A549 (cell line): ENCODE results near the gene POR. TPM values are rescaled to one million over a fixed set of nuclear protein-coding genes. Genes with fewer than 3 reads are reported as not detected.
A peak's percentile ranks its signal among the peaks of the same experiment; 100 is the strongest.

ENCODE experiments used
- ATAC-seq, 2 experiments: fragments of 200-7000 bp in 1 of 2; fragments of >200 bp in 1 of 2; cut with Nextera tagmentation in 1 of 2; cut with Tn5 transposase in 1 of 2; 3 replicates each; pipeline versions ENCODE4 v1.8.0 to v1.9.1; 2018 to 2020; ENCODE audit warnings: mild to moderate bottlenecking in 1 of 2, moderate library complexity in 1 of 2
- CTCF ChIA-PET: fragments of 300-600 bp; sonication (Branson Sonifier 250); formaldehyde crosslinking; extraction: SDS; loops from one replicate; lab custom pipeline; 2021; ENCODE audit warnings: antibody characterized with exemption, inconsistent platforms; lab: Yijun Ruan, JAX
- POLR2A ChIA-PET: fragments of 350-600 bp; formaldehyde crosslinking; extraction: SDS; loops from one replicate; lab custom pipeline; 2021; ENCODE audit warnings: antibody characterized with exemption, inconsistent platforms; lab: Yijun Ruan, JAX
- DNase-seq, 2 experiments: peaks; one replicate each; pipeline versions ENCODE4 v3.0.0 to v3.0.0-alpha.2; 2011 to 2016; ENCODE audit warnings: low read depth in 1 of 2, low spot score in 1 of 2
- FAIRE-seq: peaks from 2 replicates; lab custom pipeline; 2011; peaks lifted over from hg19 to GRCh38; lab: Jason Lieb, UNC
- H3K27ac ChIP-seq, 2 experiments: fragments of >200 bp; sonication (Bioruptor Twin); formaldehyde crosslinking; 3 replicates each; pipeline ENCODE4 v1.5.1; 2016 to 2017
- H3K4me1 ChIP-seq: fragments of >200 bp; sonication (Bioruptor Twin); formaldehyde crosslinking; 3 replicates; pipeline ENCODE4 v1.6.1; 2016
- H3K4me2 ChIP-seq: fragments of >200 bp; sonication (Bioruptor Twin); formaldehyde crosslinking; 3 replicates; pipeline ENCODE4 v1.6.1; 2016
- H3K4me3 ChIP-seq: fragments of >200 bp; sonication (Bioruptor Twin); formaldehyde crosslinking; 3 replicates; pipeline ENCODE4 v1.5.1; 2016
- H3K9me3 ChIP-seq: fragments of >200 bp; sonication (Bioruptor Twin); formaldehyde crosslinking; 3 replicates; pipeline ENCODE4 v1.6.1; 2016
- ATOH8 ChIP-seq: fragments of 250-450 bp; sonication (Bioruptor Pico); IDR thresholded peaks from 2 replicates; pipeline ENCODE4 v1.5.0; 2020; ENCODE audit warnings: low read depth, mild to moderate bottlenecking, moderate library complexity
- CBX2 ChIP-seq: fragments of 200-600 bp; sonication (generic); IDR thresholded peaks from 2 replicates; pipeline ENCODE4 v1.6.1; 2016; ENCODE audit warnings: low read depth, mild to moderate bottlenecking, borderline replicate concordance
- CBX8 ChIP-seq: fragments of 200-600 bp; sonication (generic); IDR thresholded peaks from 2 replicates; pipeline ENCODE4 v1.6.1; 2016
- CHD2 ChIP-seq: fragments of 150-350 bp; IDR thresholded peaks from 2 replicates; pipeline ENCODE4 v1.6.1; 2014; ENCODE audit warnings: low read length; ENCODE audit not compliant: partially characterized antibody
- EP300 ChIP-seq, 2 experiments: fragments of >200 bp; sonication (Bioruptor Twin); formaldehyde crosslinking; IDR thresholded peaks; 2 replicates in 1 of 2; 3 replicates in 1 of 2; pipeline ENCODE4 v1.6.1; 2016 to 2017
- FOSL2 ChIP-seq, 2 experiments: fragments of 450-650 bp in 1 of 2; fragments of >200 bp in 1 of 2; sonication (Bioruptor Twin) in 1 of 2; formaldehyde crosslinking; IDR thresholded peaks; 2 replicates each; pipeline versions ENCODE4 v1.5.0 to v1.6.1; 2016 to 2020; ENCODE audit warnings: mild to moderate bottlenecking in 1 of 2, moderate library complexity in 1 of 2
- HEYL ChIP-seq: fragments of 250-450 bp; sonication (Bioruptor Pico); IDR thresholded peaks from 2 replicates; pipeline ENCODE4 v1.8.0; 2021; ENCODE audit warnings: mild to moderate bottlenecking, moderate library complexity
- HOXA7 ChIP-seq: fragments of 250-450 bp; sonication (Bioruptor Pico); IDR thresholded peaks from 2 replicates; pipeline ENCODE4 v1.5.0; 2020; ENCODE audit warnings: mild to moderate bottlenecking, moderate library complexity
- HOXB5 ChIP-seq: fragments of 250-450 bp; sonication (Bioruptor Pico); IDR thresholded peaks from 2 replicates; pipeline ENCODE4 v1.5.0; 2020; ENCODE audit warnings: mild to moderate bottlenecking, moderate library complexity
- JUN ChIP-seq, 2 experiments: fragments of >200 bp; sonication (Bioruptor Twin); formaldehyde crosslinking; IDR thresholded peaks; 2 replicates in 1 of 2; 3 replicates in 1 of 2; pipeline ENCODE4 v1.6.1; 2016 to 2017
- JUNB ChIP-seq: fragments of >200 bp; sonication (Bioruptor Twin); formaldehyde crosslinking; IDR thresholded peaks from 2 replicates; pipeline ENCODE4 v1.6.1; 2016
- KDM1A ChIP-seq: fragments of 200-600 bp; sonication (generic); IDR thresholded peaks from 2 replicates; pipeline ENCODE4 v1.6.1; 2016; ENCODE audit warnings: low read depth, mild to moderate bottlenecking
- MAFK ChIP-seq: fragments of 450-650 bp; IDR thresholded peaks from 2 replicates; pipeline ENCODE4 v1.6.1; 2014; ENCODE audit not compliant: partially characterized antibody
- MAX ChIP-seq: IDR thresholded peaks from 2 replicates; pipeline ENCODE4 v1.6.1; 2012
- MAZ ChIP-seq: fragments of 150-350 bp; IDR thresholded peaks from 2 replicates; pipeline ENCODE4 v1.6.1; 2014; ENCODE audit warnings: antibody characterized with exemption, low read depth, low read length, borderline replicate concordance
- MYC ChIP-seq: IDR thresholded peaks from 2 replicates; pipeline ENCODE4 v1.6.1; 2012; ENCODE audit warnings: mild to moderate bottlenecking, inconsistent platforms, low read length, improper control_type of control experiment, borderline replicate concordance
- NPAS2 ChIP-seq: fragments of 250-450 bp; sonication (Bioruptor Pico); IDR thresholded peaks from 2 replicates; pipeline ENCODE4 v1.8.0; 2022; ENCODE audit warnings: mild to moderate bottlenecking, moderate library complexity, borderline replicate concordance
- POLR2AphosphoS2 ChIP-seq: conservative IDR thresholded peaks from 2 replicates; pipeline ENCODE4 v1.6.1; 2012; ENCODE audit warnings: low read length, improper control_type of control experiment, inconsistent platforms
- RNF2 ChIP-seq: fragments of 200-600 bp; sonication (generic); IDR thresholded peaks from 2 replicates; pipeline ENCODE4 v1.6.1; 2016; ENCODE audit warnings: low read depth, mild to moderate bottlenecking, antibody characterized with exemption, moderate library complexity, borderline replicate concordance
- SMC3 ChIP-seq: fragments of >200 bp; sonication (Bioruptor Twin); formaldehyde crosslinking; IDR thresholded peaks from 3 replicates; pipeline ENCODE4 v1.6.1; 2018; ENCODE audit warnings: inconsistent platforms
- TFCP2L1 ChIP-seq: fragments of 250-450 bp; sonication (Bioruptor Pico); IDR thresholded peaks from 2 replicates; pipeline ENCODE4 v1.5.0; 2021; ENCODE audit warnings: mild to moderate bottlenecking
- ZSCAN20 ChIP-seq: fragments of 250-450 bp; sonication (Bioruptor Pico); IDR thresholded peaks from 2 replicates; pipeline ENCODE4 v1.8.0; 2022; ENCODE audit warnings: mild to moderate bottlenecking, moderate library complexity
- WGBS: methylation state at CpG from one replicate; pipeline ENCODE4 v1.1.6; 2017; ENCODE audit errors: missing lambda C conversion rate; 5-methylcytosine and 5-hydroxymethylcytosine counted together
- polyA plus RNA-seq, 4 experiments: library from polyadenylated mRNA; depleted of rRNA in 3 of 4; stranded (reverse); fragments of >200 nt; fragmentation: RNase III in 1 of 4; extraction: RNeasy Plus Mini Kit Qiagen cat#74134 plus additional on column Dnase treatment in 1 of 4; gene quantifications; 2 replicates in 3 of 4; 3 replicates in 1 of 4; pipeline ENCODE4 v1.2.3, GENCODE V29; 2011 to 2017
- TF ChIP-seq, protein P1 (sequence below): fragments of >200 bp; sonication (Bioruptor Twin); formaldehyde crosslinking; IDR thresholded peaks from 3 replicates; pipeline ENCODE4 v1.5.1; 2016
- TF ChIP-seq, protein P2 (sequence below): fragments of >200 bp; sonication (Bioruptor Twin); formaldehyde crosslinking; IDR thresholded peaks from 3 replicates; pipeline ENCODE4 v1.6.1; 2016

POR gene
- polyA plus RNA-seq, 2 of the 4 experiments (the other 2 are of a cell fraction) = 71.1 to 109 TPM

DNA sequence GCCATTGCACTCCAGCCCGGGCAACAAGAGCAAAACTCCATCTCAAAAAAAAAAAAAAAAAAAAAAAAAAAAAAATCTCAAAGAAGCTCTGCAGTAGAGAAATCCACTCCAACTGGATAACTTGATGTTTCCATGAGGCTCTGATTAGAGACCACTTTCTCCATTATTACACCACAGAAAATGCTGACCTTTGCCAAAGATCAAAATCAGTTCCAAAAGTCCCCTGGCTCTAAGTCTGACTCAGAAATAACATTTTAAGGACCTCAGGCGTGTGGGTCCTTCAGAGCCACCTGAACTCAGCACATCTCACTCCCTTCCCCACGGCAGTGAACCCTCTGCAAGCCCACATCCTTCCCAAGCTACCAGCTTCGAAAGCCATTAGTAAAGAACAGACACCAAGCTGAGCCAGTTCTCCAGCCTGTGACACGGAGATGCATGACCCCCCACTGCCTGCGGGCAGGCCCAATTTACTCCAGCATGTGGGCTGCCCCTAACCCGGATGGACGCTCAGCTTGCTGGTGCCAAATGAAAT is 93.3 kb downstream of the POR start:
- Histone ChIP-seq H3K4me1 (no peaks in the 10 kb centered on the region), H3K9me3 (no peaks in the 10 kb centered on the region), H3K27ac (no peak overlapping the region), H3K4me3 (no peak overlapping the region), H3K4me2 (no peak overlapping the region)
- no peak for DNase-seq
- ChIA-PET POLR2A (no interaction called here), CTCF (interaction anchor here (0.6 to 4.1 kb wide), 4 partner anchors 12 to 1388 kb away, joined by 3 to 23 read pairs (median 4); no protein-coding TSS in a partner anchor)
- no peak for ATAC-seq
- WGBS = 76% methylated on average over 8 of the region's 8 CpGs
- TF ChIP-seq MAFK (peak; percentile 5), JUN (IDR thresholded peaks at IDR 0.05) (no peak)
- TF ChIP-seq, all 56 proteins: peak for 1
- no peak for FAIRE-seq

DNA sequence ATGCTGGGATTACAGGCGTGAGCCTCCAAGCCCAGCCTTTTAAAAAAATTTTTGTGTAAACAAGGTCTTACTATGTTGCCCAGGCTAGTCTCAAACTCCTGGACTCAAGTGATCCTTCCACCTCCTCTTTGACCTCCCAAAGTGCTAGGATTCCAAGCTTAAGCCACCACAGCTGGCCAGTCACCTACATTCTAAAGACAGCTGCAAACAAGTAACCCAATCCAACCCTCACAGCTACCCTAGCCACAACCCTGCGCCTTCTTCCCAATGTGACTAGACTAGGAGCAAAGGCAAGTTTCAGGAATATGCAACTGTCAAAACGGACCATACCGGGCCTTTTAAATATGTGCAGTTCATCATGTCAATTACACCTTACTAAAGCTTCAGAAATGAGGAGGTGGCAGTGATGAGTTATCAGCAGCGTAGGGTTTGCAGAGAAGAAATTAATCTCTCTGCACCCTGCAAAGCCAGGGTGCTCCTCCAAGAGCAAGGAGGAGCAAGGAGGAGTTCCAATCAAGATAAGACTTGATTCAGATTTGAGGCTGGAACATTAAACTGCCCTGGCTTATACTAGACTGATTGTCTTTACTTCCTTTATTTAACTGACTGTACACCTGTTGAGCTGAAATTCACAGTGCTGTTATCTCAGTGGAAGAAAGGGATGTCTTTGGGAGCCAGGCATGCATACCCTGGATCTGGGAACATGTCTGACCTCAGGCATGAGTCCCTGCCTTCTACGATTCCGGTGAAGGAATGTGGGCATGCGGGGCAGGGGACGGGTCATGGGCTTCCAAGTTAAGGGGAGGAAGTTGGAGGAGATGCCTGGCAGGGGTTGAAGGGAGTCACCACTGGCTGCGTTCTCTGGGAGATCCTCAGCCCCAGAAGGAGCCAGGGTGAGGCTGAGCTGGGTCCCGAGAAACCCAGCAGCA is 95.0 kb downstream of the POR start:
- ChIA-PET POLR2A (no interaction called here), CTCF (interaction anchor here (1.3 to 4.1 kb wide), 3 partner anchors 9 to 143 kb away, joined by 3 to 23 read pairs (median 3); no protein-coding TSS in a partner anchor)
- no peak for TF ChIP-seq CBX2
- TF ChIP-seq HEYL (CRISPR knock-in tag) = no peak
- no peak for TF ChIP-seq HOXA7 (CRISPR knock-in tag)
- TF ChIP-seq, protein P1, sequence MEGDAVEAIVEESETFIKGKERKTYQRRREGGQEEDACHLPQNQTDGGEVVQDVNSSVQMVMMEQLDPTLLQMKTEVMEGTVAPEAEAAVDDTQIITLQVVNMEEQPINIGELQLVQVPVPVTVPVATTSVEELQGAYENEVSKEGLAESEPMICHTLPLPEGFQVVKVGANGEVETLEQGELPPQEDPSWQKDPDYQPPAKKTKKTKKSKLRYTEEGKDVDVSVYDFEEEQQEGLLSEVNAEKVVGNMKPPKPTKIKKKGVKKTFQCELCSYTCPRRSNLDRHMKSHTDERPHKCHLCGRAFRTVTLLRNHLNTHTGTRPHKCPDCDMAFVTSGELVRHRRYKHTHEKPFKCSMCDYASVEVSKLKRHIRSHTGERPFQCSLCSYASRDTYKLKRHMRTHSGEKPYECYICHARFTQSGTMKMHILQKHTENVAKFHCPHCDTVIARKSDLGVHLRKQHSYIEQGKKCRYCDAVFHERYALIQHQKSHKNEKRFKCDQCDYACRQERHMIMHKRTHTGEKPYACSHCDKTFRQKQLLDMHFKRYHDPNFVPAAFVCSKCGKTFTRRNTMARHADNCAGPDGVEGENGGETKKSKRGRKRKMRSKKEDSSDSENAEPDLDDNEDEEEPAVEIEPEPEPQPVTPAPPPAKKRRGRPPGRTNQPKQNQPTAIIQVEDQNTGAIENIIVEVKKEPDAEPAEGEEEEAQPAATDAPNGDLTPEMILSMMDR = no peak
- TF ChIP-seq ZSCAN20 (CRISPR knock-in tag) = no peak
- TF ChIP-seq, protein P2, sequence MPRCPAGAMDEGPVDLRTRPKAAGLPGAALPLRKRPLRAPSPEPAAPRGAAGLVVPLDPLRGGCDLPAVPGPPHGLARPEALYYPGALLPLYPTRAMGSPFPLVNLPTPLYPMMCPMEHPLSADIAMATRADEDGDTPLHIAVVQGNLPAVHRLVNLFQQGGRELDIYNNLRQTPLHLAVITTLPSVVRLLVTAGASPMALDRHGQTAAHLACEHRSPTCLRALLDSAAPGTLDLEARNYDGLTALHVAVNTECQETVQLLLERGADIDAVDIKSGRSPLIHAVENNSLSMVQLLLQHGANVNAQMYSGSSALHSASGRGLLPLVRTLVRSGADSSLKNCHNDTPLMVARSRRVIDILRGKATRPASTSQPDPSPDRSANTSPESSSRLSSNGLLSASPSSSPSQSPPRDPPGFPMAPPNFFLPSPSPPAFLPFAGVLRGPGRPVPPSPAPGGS = no peak
- TF ChIP-seq CHD2 = no peak
- no peak for TF ChIP-seq FOSL2 (IDR thresholded peaks at IDR 0.05)
- TF ChIP-seq FOSL2 (CRISPR knock-in tag; IDR thresholded peaks at IDR 0.05) = no peak
- TF ChIP-seq ATOH8 (CRISPR knock-in tag) = no peak
- no peak for TF ChIP-seq NPAS2 (CRISPR knock-in tag)
- no peak for TF ChIP-seq MYC
- ATAC-seq = no peak
- Histone ChIP-seq H3K9me3 (no peaks in the 10 kb centered on the region), H3K27ac (no peak overlapping the region), H3K4me2 (no peak overlapping the region), H3K4me3 (no peak overlapping the region), H3K4me1 (no peaks in the 10 kb centered on the region)
- no peak for DNase-seq
- no peak for FAIRE-seq
- 92% methylated on average over 11 of the region's 11 CpGs for WGBS

GRCh38 chr7:76011442-76011861 is 96.5 kb downstream of the POR start:
- Histone ChIP-seq H3K9me3 (no peaks in the 10 kb centered on the region), H3K27ac (no peak overlapping the region), H3K4me2 (no peak overlapping the region), H3K4me1 (no peaks in the 10 kb centered on the region), H3K4me3 (no peak overlapping the region)
- 86% methylated on average over 8 of the region's 8 CpGs for WGBS
- CTCF ChIA-PET = interaction anchor here (4.1 kb wide), 1 partner anchor 9 kb away, joined by 23 read pairs; no protein-coding TSS in a partner anchor
- no peak for FAIRE-seq
- no peak for DNase-seq
- POLR2A ChIA-PET = no interaction called here
- 0 out of 6 replicates have a peak, but pooled peaks of 1 of the 2 experiments have one; percentile 13 for ATAC-seq
- TF ChIP-seq SMC3 = no peak
- no peak for TF ChIP-seq MAZ
- no peak for TF ChIP-seq KDM1A
- no peak for TF ChIP-seq RNF2
- no peak for TF ChIP-seq POLR2AphosphoS2
- TF ChIP-seq HOXB5 = no peak
- TF ChIP-seq JUNB = no peak
- TF ChIP-seq EP300 (IDR thresholded peaks at IDR 0.05) = no peak
- no peak for TF ChIP-seq CBX8
- no peak for TF ChIP-seq ZSCAN20 (CRISPR knock-in tag)
- no peak for TF ChIP-seq MAX
- TF ChIP-seq TFCP2L1 = no peak
